HG02798 (cell line): ENCODE data around the gene RCCD1.
A peak's percentile ranks its signal among the peaks of the same experiment; 100 is the strongest.
"Not testable (repeated sequence)": the region's sequence is repeated elsewhere in the genome, so short reads cannot be mapped to it uniquely, and the experiment has no call there.

ENCODE experiments used
- ATAC-seq: cut with Tn5 transposase; IDR thresholded peaks from one replicate; pipeline ENCODE4 v1.9.1; 2021; ENCODE audit warnings: mild to moderate bottlenecking; ENCODE audit not compliant: unreplicated experiment, poor library complexity

RCCD1 gene

DNA sequence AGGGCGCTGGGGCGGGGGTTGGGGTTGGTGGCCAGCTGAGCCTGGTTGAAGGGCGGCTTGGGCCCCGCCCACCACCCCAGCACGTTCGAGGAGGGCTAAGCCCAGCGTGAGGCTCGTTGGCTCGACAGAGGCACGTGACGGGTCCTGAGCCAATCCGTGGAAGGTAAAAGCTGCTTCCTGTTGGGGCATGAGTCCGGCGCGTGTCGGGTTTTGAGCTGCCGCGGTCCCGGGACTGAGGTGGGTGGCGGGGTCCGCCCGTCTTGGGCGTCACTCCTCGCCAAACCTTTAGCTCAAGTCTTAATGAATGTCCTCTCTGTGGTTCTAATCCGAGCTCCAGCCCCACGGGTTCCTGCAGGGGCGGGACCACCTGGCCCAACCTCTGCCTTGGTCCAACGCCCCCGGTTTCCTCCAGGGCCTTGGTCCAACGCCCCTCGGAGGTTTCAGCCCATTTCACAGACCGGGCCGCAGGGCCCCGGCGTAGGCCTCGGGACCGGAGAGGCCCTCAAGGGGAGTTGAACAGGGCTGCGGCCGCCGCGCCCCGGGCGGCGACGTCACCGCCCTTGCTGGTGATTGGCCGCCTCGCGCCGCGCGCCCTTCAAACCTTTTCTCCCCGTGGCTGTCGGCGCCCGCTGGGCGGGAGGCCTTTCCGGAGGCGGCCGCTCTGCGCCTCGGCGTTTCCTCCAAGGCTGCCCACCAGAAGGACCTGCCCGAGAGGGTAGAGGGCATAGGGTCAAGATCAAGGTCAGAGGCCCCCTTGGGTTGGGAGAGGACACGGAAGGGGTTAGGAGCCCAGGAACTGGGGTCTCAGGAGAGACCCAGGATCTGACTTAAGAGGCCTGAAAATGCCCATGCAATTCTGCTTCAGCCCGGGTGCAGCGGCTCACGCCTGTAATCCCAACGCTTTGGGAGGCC, at the start of gene RCCD1:
RCCD1 (plus strand) TSS at position 173 of the 912 bp plus-strand sequence. CDS start 1,851 bp downstream, outside the sequence.
- ATAC-seq: peak; percentile 94

GRCh38 chr15:90905306-90906180, 49.1 kb upstream of the RCCD1 start:
- ATAC-seq: no peak

DNA sequence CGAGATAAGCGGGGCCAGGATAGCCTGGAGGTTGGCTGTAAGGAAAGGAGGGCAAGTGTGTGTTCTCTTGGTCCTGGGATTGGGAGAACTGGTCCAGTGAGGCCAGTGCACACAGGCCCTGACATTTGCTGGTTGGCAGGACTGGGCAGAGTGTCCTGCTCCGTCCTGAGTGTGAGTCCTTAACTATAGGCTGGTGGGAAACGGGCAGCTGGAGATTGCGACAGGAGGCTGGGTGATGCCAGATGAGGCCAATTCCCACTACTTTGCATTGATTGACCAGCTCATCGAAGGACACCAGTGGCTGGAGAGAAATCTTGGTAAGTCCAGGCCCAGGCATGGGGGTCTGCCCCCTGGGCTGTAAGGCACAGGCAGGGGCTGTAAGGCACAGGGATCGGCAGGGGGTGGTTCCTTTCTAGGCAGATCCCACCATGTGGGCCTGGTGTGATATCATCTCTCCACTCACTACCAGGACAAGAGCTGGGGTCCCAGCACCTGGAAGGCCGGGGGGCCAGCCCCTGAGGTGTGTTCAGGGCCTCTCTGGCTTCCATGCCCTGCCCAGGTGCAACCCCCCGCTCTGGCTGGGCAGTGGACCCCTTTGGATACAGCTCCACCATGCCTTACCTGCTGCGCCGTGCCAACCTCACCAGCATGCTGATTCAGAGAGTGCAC, 48.4 kb upstream of the RCCD1 start:
- ATAC-seq: no peak

DNA sequence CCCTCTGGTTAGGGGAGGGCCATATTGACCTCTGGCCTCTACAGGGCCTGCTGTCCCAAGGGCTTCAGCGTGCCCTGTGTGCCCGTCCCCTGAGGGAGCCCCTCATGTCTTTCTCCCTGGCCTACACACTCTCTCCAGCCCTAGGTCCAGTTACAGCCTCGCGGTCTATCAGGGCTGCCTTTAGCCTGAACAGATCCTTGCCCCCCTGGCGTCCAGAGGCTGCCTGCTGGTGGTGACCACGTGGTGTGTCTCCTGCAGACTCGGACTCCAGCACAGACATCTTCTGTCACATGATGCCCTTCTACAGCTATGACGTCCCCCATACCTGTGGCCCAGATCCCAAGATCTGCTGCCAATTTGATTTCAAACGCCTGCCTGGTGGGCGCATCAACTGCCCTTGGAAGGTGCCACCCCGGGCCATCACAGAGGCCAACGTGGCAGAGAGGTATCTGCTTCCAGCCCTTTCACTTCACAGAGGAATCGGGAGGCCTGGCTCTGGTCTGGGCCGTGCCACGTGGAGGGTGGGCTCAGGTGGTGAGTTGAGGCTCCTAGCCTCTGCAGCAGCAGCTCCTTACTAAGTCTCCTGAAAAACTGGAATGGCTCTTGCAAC, 47.5 kb upstream of the RCCD1 start:
- ATAC-seq: no peak

- no peak for ATAC-seq
Measured at GRCh38 chr15:90907838-90908507, 46.7 kb upstream of the RCCD1 start.

GRCh38 chr15:90909449-90909848, 45.2 kb upstream of the RCCD1 start:
- not testable (repeated sequence) for ATAC-seq

- ATAC-seq: no peak
Measured at GRCh38 chr15:90909976-90910375, 44.7 kb upstream of the RCCD1 start.

- no peak for ATAC-seq
Measured at GRCh38 chr15:90910441-90911301, 44.0 kb upstream of the RCCD1 start.

GRCh38 chr15:90911302-90911623, 43.4 kb upstream of the RCCD1 start:
- no peak for ATAC-seq

DNA sequence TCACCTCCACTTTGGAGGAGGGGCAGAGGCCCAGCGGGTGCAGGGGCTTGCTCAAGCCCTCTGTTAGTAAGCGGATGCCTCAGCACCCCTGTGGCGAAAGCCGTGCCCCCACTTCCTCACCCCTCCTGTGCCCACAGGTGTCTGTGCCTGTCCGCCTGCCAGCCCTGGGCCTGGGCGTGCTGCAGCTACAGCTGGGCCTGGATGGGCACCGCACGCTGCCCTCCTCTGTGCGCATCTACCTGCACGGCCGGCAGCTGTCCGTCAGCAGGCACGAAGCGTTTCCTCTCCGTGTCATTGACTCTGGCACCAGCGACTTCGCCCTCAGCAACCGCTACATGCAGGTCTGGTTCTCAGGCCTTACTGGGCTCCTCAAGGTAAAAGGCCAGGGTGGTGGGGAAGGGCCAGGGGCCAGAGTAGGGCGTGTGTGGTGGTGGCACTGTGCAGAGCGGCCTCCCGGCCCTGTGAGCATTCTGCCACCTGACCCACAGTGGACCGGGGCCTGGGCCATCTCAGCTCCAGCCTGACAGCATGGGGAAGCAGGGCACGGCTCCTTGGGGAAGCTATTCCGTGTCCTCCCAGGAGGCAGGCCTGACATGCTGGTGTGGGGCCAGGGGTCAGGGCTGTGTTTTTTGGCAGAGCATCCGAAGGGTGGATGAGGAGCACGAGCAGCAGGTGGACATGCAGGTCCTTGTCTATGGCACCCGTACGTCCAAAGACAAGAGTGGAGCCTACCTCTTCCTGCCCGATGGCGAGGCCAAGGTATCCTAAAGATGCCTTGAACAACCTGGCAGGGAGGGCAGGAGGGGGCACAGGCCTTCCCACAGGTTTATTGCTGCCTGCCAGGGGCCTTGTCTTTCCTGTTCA, 42.5 kb upstream of the RCCD1 start:
- no peak for ATAC-seq

- ATAC-seq: no peak
Measured at GRCh38 chr15:90912770-90913075, 42.0 kb upstream of the RCCD1 start.

DNA sequence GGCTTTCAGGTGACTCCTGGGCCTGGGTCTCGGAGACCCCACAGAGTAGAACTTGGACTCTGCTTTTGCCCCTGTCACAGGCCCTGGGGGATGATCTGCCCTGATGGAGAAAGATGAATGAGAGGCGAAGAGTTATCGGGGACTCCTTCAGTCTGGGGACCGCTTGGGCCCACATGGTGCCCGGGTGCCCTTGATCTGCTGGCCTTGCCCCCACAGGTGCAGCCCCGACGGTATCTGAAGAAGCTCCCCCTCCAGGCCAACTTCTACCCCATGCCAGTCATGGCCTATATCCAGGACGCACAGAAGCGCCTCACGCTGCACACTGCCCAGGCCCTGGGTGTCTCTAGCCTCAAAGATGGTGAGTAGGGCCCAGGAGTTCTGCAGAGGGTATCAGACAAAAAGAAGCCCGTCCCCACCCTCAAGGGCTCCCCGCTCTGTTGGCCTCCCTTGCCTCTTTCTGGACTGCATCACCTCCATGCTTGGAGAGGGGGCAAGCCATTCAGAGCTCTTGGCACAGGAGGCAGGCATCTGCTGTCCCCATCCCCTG, 41.2 kb upstream of the RCCD1 start:
- no peak for ATAC-seq

GRCh38 chr15:90914305-90915080, 40.2 kb upstream of the RCCD1 start:
- no peak for ATAC-seq

DNA sequence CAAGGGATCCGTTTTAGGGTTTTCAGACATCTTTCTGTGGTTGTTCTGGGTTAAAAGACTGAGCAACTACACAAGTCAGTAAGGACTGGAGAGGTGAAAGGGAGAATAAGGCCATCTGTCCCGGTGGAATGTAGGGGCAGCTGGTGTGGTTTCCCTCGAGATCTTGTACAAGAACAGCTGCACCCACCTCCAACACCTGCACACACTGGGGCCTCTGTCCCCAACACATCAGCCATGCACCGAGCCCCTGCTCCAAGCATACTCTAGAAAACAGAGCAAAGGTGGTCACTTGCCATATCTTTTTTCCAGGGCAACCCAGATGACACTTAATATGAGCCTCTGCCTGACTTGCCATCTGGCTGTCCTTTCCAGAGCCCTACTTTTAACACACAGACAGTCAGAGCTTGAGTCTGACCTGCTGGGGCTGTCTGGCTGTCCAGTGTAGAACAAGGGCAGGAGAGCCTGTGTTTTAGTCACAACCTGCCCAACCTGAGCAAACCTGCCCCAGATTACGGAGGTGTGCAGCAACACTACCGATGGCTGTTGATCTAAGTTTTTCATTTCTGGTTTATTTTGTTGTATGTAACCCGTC, 39.4 kb upstream of the RCCD1 start:
- ATAC-seq: no peak

- ATAC-seq: no peak
Measured at GRCh38 chr15:90915808-90916440, 38.8 kb upstream of the RCCD1 start.

DNA sequence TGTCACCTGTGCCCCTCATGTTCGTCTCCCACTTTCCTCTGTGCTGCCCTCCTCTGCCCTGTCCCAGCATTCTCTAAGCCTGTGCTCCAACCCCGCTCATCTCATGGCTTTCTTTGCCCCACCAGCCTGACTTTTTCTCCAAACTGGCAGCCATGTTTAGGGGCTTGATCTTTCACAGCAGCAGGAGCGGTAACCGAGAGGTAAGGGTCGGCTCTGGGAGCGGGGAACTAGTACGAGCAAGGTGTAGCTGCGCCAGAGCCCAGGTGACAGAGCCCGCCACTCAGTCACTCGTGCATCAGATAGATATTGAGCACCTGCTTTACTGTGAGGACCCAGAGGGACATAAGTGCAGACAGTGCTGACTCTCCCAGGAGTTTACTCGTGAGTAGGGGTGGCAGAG, 38.2 kb upstream of the RCCD1 start:
- no peak for ATAC-seq
